Eye (tissue), 1 donor: ENCODE data around the gene FXYD5.
"Not testable (repeated sequence)": the region's sequence is repeated elsewhere in the genome, so short reads cannot be mapped to it uniquely, and the experiment has no call there.

Source experiments
- DNase-seq: peaks from one replicate; pipeline ENCODE4 v3.0.0-alpha.2; 2015

The FXYD5 gene

GRCh38 chr19:35140207-35140961 is 14.2 kb upstream of the FXYD5 start:
- DNase-seq, result peak; percentile 45

DNA sequence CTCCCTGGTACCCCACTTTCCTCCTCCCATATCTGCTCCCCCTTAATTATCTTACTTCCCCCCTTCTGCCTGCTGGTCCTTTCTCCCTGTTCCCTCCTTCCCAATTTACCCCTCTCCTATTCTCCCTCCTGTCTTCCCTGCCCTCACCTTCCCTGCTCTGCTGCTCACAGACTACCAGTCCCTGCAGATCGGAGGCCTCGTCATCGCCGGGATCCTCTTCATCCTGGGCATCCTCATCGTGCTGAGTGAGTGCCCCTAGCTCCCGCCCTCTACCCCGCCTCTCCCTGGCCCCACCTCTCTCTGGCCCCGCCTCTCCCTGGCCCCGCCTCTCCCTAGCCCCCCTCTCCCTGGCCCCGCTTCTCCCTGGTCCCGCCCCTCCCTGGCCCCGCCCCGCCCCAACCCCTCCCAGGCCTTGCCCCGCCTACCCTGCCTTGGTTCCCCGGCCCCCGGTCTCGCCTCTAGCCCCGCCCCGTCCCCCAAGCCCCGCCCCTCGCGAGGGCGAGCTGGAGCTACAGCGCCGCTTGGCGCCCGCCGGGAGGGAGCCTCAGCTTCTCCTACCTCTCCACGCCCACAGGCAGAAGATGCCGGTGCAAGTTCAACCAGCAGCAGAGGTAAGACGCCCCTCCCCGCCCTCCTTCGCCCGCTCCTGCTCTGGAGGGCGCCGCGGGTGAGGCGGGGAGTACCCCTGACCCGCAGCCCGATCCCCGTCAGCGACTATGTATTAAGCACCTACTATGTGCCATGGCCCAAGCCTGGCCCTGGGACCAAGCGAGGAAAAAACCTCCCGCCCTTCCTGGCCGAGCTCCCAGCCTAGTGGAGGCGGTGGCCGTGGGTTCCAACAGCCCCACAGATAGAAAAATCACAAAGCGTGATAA is 13.3 kb upstream of the FXYD5 start:
- DNase-seq, result peak; percentile 92

- DNase-seq, result peak; percentile 67
These were observed 12.5 kb upstream of the FXYD5 start for GRCh38 chr19:35141837-35142605.

DNA sequence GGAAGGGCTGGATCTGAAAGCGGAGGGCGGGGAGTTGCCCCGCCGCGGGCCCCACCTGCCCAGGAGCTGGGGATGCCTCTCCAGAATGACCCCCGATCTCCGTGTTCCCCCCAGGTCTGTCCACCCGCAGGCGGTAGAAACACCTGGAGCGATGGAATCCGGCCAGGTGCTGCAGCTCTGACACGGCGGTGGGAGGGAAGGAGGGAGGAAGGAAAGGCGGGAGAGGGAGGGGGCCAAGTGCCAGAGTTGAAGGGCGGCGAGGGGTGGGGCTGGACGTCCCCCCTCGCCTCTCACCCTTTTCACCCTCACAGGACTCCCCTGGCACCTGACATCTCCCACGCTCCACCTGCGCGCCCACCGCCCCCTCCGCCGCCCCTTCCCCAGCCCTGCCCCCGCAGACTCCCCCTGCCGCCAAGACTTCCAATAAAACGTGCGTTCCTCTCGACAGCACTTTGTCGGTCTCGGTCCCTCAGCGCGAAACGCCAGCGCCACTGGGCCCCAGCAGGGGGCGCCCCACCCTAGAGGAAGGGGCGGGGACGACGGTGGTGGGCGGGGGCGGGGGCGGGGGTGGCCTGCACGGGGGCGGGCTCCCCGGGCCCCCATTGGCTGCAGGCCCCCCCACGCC is 11.8 kb upstream of the FXYD5 start:
- DNase-seq, result peak; percentile 80

DNA sequence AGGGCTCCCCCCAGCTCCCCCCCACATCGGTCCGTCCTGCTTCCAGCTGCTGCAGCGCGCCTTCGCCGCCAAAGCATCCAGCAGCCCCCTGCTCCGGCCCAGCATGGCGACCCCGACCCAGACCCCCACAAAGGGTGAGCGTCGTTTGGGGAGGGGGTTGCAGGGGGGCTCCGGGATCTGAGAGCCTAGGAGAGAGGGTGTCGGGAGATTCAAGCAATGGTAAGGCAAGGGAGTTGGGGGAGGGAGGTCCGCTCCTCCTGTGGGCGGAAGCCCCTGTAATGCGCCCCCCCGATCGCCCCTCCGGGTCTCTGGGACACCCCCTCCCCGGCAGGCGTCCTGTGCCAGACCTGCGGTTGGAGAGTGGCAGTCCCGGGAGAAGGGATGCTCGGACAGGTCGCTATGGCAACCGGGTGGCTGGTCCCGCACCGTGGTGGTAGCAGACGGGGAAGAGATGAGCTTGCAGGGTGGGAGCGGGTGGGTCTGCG is 11.3 kb upstream of the FXYD5 start, which contains the start of gene FXYD7:
Gene FXYD7 (plus strand): TSS at position 25 of the 485 bp plus-strand sequence. CDS start 79 bp downstream, at position 104.
- peak; percentile 76 for DNase-seq

DNA sequence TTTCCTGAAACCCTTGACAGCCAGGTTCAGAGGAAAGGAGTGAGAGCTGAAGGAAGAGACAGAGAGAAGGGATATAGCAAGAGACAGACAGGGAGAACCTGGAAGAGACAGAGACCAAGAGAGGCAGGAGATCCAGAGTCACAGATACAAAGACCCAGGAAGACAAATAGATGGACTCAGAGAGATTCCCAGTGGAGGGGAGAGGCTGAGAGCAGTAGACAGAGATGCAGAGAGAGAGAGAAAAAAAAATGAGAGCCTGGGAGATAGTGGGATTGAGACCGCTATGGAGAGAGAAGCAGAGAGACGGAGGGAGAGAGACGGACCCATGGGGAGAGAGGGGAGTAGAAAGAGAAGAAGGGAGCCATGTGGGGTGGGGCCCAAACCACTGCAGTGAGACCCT is 10.7 kb upstream of the FXYD5 start:
- no peak for DNase-seq

DNA sequence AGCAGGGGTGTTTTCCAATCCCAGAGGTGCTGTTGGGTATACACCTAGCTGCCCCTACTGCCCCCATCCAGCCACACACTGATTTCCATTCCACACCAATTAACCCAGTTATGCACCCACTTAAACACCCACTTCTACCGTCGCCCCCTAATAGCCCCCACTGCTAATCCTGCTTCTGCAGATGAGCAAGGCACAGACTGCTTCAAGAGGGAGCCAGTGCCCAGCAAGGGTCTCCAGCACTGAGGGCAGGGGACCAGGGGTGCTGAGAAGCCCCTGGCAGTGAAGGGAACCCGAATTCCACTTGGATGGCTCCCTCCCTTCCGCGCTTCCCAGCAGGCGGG is 10.3 kb upstream of the FXYD5 start:
- peak; percentile 38 for DNase-seq

DNA sequence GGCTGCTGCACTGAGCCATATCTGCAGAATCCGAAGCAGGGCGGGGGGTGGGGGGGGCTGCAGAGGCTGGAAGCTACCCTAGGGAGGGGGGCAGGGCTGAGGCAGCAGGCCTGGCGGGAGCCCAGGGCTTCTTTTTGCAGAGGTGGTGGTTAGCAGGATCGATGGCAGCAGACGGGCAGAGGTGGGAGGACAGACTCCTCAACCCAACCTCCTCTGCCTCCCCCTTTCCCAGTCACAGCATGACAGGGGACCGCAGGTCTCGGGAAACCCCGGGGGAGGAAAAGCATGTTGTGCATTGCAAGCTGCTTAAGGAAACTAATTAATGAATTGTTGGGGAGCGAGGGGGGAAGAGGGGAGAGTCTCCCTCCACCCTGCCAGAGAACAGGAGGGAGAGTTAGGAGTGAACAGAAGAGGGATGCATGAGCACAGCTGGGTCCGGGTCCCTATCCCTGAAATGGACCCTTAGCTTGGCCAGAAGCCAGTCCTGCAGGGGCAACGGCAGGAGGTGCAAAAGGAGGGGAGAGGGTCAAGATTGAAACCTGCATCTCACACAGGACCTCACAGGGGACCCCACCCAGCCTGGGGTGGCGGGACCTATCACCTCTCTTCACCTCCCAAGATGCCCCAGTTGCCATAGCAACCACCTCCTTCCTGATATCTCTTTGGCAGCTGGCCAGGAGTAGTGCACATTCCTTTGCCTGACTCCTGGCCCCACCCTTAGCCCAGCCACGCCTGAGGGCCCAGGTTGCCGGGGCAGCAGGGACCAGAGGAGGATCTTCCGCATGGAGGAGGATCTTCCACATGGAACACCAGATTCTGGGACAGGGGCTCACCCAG is 9.7 kb upstream of the FXYD5 start:
- peak; percentile 69 for DNase-seq

DNA sequence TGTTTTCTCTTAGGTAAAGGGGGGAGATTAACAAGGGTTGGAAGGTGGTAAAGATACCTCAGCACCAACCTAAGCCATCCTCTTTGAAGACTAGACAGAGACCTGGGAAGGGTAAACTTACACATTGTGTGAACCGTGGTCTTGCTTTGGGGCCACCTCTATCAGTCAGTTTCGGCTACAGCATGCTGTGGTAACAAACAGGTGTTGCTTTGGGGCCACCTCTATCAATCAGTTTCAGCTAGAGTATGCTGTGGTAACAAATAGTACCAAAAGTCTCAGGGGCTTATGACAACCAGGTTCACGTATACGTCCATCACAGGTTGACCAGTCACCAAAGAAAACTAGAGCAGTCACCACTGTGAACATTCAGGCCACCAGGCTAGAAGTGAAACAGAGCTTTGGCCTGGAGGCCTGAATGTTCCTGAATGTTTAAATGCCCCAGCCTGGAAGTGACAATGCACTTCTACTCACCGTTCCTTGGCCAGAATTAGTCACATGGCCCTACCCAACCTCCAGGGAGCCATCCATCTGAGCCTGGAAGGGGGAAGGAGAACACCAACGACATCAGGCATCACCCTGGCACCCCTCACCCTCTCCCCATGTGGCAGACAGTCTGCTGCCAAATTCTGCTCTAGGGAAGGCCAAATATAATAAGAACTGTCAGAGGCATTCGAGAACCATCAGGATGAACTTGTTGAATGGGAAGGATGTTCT is 7.6 kb upstream of the FXYD5 start:
- no peak for DNase-seq

DNA sequence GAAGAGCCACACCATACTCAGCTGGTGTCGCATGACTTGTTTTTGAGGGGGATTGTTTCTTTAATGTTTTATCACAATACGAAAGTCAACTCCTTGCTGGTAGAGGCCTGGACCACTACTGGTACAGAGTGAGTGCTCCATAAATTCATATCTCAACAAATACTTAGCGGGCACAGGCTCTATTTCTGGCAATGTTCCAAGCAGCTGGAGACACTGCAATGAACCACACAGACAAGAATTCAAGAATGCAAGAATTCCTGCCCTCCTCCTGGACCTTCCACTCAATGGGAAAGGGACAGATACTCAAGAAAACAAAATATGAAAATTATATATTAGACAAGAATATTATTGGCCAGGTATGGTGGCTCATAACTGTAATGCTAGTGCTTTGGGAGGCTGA is 5.1 kb upstream of the FXYD5 start:
- DNase-seq, result no peak

DNA sequence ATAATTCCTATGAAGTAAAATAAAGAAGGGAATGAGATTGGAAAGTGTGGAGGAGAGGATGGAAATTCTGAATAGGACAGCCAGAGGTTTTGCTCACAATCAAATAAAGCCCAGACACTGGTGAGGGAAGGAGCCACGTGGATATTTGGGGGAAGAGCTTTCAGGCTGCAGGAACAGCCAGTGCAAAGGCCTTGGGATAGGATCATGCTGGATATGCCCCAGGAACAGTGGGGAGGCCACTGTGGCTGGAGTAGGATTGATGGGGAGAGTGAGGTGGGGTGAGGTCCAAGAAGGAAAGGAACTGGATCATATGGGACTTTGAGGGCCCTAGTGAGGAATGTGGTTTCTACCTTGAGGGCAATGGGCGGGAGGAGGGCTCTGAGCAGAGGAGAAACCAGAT is 4.1 kb upstream of the FXYD5 start:
- no peak for DNase-seq

GRCh38 chr19:35151273-35152065 is 3.1 kb upstream of the FXYD5 start:
- no peak for DNase-seq

GRCh38 chr19:35153129-35153522 is 1.4 kb upstream of the FXYD5 start:
- not testable (repeated sequence) for DNase-seq

- DNase-seq, result peak; percentile 64
These were observed 622 bp upstream of the FXYD5 start for GRCh38 chr19:35153701-35154524.

DNA sequence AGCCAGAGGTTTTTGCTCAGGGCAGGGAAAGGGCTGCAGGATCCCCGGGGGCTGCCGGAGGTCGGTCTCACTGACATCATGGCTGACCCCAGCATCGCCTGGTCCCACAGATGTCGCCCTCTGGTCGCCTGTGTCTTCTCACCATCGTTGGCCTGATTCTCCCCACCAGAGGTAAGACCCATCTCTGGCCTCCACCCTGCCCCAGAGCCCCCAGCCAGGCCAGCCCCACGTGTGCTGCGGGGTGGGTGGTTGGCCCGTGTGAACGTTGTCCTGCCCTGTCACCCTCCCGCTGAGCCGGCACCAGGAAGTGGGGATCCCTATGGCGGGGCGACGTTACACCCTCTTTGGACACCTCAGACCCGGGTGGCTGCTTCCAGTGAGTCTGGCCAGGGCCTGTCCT is 906 bp downstream of the FXYD5 start:
- DNase-seq, result no peak

DNA sequence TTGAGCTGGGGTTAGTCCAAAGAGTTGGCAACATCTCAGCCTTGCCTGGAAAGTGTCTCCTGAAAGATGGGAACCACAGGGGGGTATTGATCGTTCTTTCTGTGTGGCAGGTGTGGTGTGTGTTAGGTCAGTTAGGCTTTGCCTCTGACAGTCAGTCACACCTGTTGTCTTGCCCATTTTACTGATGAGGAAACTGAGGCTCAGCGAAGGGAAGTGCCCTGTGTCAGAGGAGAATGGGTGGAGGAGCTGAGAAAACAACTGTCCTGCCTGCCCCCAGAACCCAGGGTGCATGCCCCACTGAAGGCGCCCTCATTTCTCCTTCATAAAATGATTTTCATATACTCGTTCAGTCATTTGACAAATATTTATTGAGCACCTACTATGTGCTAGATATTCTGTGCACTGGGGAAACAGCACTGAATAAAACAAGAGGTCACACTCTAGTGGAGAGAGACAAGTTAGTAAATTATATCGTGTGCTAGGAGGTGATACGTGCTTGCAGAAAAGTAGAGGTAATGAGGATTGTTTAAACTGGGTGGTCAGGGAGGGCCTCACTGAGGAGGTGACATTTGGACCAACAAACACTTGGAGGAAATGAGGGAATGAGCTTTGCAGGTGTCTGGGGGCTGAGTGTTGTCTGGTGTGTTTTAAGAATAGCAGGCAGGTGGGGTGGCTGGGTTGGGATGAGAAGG is 1.6 kb downstream of the FXYD5 start:
- no peak for DNase-seq

DNA sequence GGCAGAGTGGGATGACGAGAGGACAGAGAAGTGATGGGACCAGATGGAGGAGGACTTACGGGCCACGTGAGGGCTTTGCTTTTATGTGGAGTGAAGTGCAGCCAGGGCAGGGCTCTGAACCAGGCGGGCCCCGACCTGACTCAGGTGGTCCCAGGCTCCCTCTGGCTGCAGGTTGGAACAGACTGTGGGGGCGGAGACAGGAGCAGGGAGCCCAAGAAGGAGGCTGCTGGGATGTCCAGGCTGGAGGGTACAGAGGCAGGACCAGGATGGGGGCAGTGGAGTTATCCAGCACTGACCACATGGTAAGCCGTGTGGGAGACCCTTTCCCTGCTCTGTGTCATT is 2.1 kb downstream of the FXYD5 start:
- DNase-seq, result no peak

DNA sequence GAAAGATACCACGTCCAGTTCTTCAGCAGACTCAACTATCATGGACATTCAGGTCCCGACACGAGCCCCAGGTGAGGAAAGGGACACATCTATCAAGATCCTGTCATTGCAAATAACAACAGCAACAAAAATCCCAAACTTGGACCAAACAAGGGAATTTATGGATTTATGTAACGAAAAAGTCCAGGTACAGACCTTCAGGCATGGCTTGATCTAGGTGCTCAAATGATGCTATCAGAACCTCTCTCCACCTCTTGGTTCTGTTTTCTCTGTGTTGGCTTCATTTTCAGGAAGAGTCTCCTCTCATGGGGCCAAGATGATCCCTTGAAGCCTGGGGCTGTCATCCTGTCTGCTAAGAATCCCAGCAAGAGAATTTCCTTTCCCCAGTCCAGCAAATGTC is 2.9 kb downstream of the FXYD5 start:
- no peak for DNase-seq

- no peak for DNase-seq
These were observed 5.1 kb downstream of the FXYD5 start for GRCh38 chr19:35159606-35160005.
